ENCODE measurements around the gene TGM2.

The TGM2 gene

GRCh38 chr20:38148328-38149102, 16.6 kb downstream of the TGM2 start:
- DNase-seq (no peak), ATAC-seq (no peak)
- Mint-ChIP-seq H3K27me3 (peaks cover 19% of the 10 kb centered on the region), H3K9me3 (no peaks in the 10 kb centered on the region), H3K4me1 (peaks cover 17% of the 10 kb centered on the region), H3K27ac (peak overlapping the region in 1 of 2 donors; percentile 2), H3K4me3 (no peak overlapping the region)

GRCh38 chr20:38147751-38148150, 17.3 kb downstream of the TGM2 start:
- no peak overlapping the region for H3K27ac Mint-ChIP-seq
- peaks cover 14% of the 10 kb centered on the region for H3K4me1 Mint-ChIP-seq
- ATAC-seq = no peak
- no peak for DNase-seq
- H3K27me3 Mint-ChIP-seq = peaks cover 17% of the 10 kb centered on the region
- H3K9me3 Mint-ChIP-seq = no peaks in the 10 kb centered on the region
- H3K4me3 Mint-ChIP-seq = no peak overlapping the region

GRCh38 chr20:38147163-38147562, 17.9 kb downstream of the TGM2 start:
- H3K27ac Mint-ChIP-seq = no peak overlapping the region
- DNase-seq = no peak
- no peaks in the 10 kb centered on the region for H3K9me3 Mint-ChIP-seq
- H3K27me3 Mint-ChIP-seq = peaks cover 11% of the 10 kb centered on the region
- no peak overlapping the region for H3K4me3 Mint-ChIP-seq
- peaks cover 9% of the 10 kb centered on the region for H3K4me1 Mint-ChIP-seq
- ATAC-seq = no peak

GRCh38 chr20:38146628-38147027, 18.4 kb downstream of the TGM2 start:
- no peak overlapping the region for H3K4me3 Mint-ChIP-seq
- H3K9me3 Mint-ChIP-seq = no peaks in the 10 kb centered on the region

GRCh38 chr20:38146156-38146555, 18.9 kb downstream of the TGM2 start:
- Mint-ChIP-seq H3K9me3 (no peaks in the 10 kb centered on the region), H3K27me3 (peaks cover 10% of the 10 kb centered on the region), H3K4me3 (no peak overlapping the region), H3K4me1 (no peaks in the 10 kb centered on the region), H3K27ac (no peak overlapping the region)
- ATAC-seq (no peak), DNase-seq (no peak)

More at GRCh38 chr20:38146628-38147027, 18.4 kb downstream of the TGM2 start:
- Mint-ChIP-seq H3K4me1 (peaks cover 3% of the 10 kb centered on the region), H3K27me3 (peaks cover 10% of the 10 kb centered on the region), H3K27ac (no peak overlapping the region)
- DNase-seq (no peak), ATAC-seq (no peak)

GRCh38 chr20:38145729-38146075, 19.4 kb downstream of the TGM2 start:
- Mint-ChIP-seq H3K4me1 (no peaks in the 10 kb centered on the region), H3K27ac (no peak overlapping the region), H3K9me3 (no peaks in the 10 kb centered on the region), H3K4me3 (no peak overlapping the region), H3K27me3 (peaks cover 7% of the 10 kb centered on the region)
- ATAC-seq (no peak), DNase-seq (no peak)

- Mint-ChIP-seq H3K4me1 (no peaks in the 10 kb centered on the region), H3K27ac (no peak overlapping the region), H3K27me3 (peaks cover 1% of the 10 kb centered on the region), H3K9me3 (no peaks in the 10 kb centered on the region), H3K4me3 (no peak overlapping the region)
- DNase-seq (no peak), ATAC-seq (no peak)
These were observed 19.9 kb downstream of the TGM2 start for GRCh38 chr20:38144974-38145728.

- no peak overlapping the region for H3K4me3 Mint-ChIP-seq
- no peaks in the 10 kb centered on the region for H3K9me3 Mint-ChIP-seq
- no peaks in the 10 kb centered on the region for H3K27me3 Mint-ChIP-seq
- no peaks in the 10 kb centered on the region for H3K4me1 Mint-ChIP-seq
- DNase-seq (no peak), ATAC-seq (no peak)
- H3K27ac Mint-ChIP-seq = no peak overlapping the region
These were observed 20.5 kb downstream of the TGM2 start for GRCh38 chr20:38144598-38144973.

- no peaks in the 10 kb centered on the region for H3K4me1 Mint-ChIP-seq
- DNase-seq = no peak
These were observed 21.2 kb downstream of the TGM2 start for GRCh38 chr20:38143646-38144554.

GRCh38 chr20:38143238-38143645, 21.8 kb downstream of the TGM2 start:
- DNase-seq = no peak
- Mint-ChIP-seq H3K4me1 (no peaks in the 10 kb centered on the region), H3K4me3 (no peak overlapping the region), H3K27me3 (no peaks in the 10 kb centered on the region), H3K27ac (peak overlapping the region in 1 of 2 donors; percentile 88), H3K9me3 (no peaks in the 10 kb centered on the region)
- ATAC-seq = no peak

More at GRCh38 chr20:38143646-38144554, 21.2 kb downstream of the TGM2 start:
- no peak for ATAC-seq
- Mint-ChIP-seq H3K27me3 (no peaks in the 10 kb centered on the region), H3K9me3 (no peaks in the 10 kb centered on the region), H3K4me3 (no peak overlapping the region), H3K27ac (peak overlapping the region in 1 of 2 donors; percentile 88)

GRCh38 chr20:38141889-38142494, 23.1 kb downstream of the TGM2 start:
- no peaks in the 10 kb centered on the region for H3K27me3 Mint-ChIP-seq
- DNase-seq (no peak), ATAC-seq (no peak)
- H3K4me1 Mint-ChIP-seq = no peaks in the 10 kb centered on the region
- no peaks in the 10 kb centered on the region for H3K9me3 Mint-ChIP-seq
- no peak overlapping the region for H3K27ac Mint-ChIP-seq
- H3K4me3 Mint-ChIP-seq = no peak overlapping the region

- Mint-ChIP-seq H3K27ac (no peak overlapping the region), H3K4me3 (no peak overlapping the region), H3K4me1 (no peaks in the 10 kb centered on the region), H3K9me3 (no peaks in the 10 kb centered on the region), H3K27me3 (no peaks in the 10 kb centered on the region)
- DNase-seq = no peak
- ATAC-seq = no peak
These were observed 23.7 kb downstream of the TGM2 start for GRCh38 chr20:38141204-38141888.

GRCh38 chr20:38139977-38140753, 24.9 kb downstream of the TGM2 start:
- peaks cover 2% of the 10 kb centered on the region for H3K4me1 Mint-ChIP-seq
- H3K4me3 Mint-ChIP-seq = no peak overlapping the region
- no peaks in the 10 kb centered on the region for H3K27me3 Mint-ChIP-seq
- ATAC-seq (no peak), DNase-seq (no peak)
- H3K27ac Mint-ChIP-seq = no peak overlapping the region
- no peaks in the 10 kb centered on the region for H3K9me3 Mint-ChIP-seq

GRCh38 chr20:38139156-38139912, 25.7 kb downstream of the TGM2 start:
- no peak overlapping the region for H3K4me3 Mint-ChIP-seq
- peaks cover 10% of the 10 kb centered on the region for H3K4me1 Mint-ChIP-seq
- DNase-seq = no peak
- no peak overlapping the region for H3K27ac Mint-ChIP-seq
- H3K9me3 Mint-ChIP-seq = no peaks in the 10 kb centered on the region
- H3K27me3 Mint-ChIP-seq = peaks cover 5% of the 10 kb centered on the region
- no peak for ATAC-seq
